GM23248 (cell line): Measurements from ENCODE around the gene XXYLT1. TPM values are rescaled to one million over a fixed set of nuclear protein-coding genes. Genes with fewer than 3 reads are reported as not detected.

Experiments used
- DNase-seq: peaks from one replicate; pipeline ENCODE4 v3.0.0-alpha.2; 2015
- H2AFZ ChIP-seq: fragments of 200-600 bp; sonication (generic); 2 replicates; pipeline ENCODE4 v1.6.1; 2016; ENCODE audit warnings: antibody characterized with exemption
- H3F3A ChIP-seq: fragments of 200-600 bp; sonication (generic); 2 replicates; pipeline ENCODE4 v1.6.1; 2016; ENCODE audit warnings: mild to moderate bottlenecking, antibody characterized with exemption, mixed run types; ENCODE audit not compliant: insufficient read depth
- H3K27ac ChIP-seq: fragments of 200-600 bp; sonication (generic); 2 replicates; pipeline ENCODE4 v1.5.1; 2016; ENCODE audit warnings: mild to moderate bottlenecking
- H3K27me3 ChIP-seq: fragments of 200-600 bp; sonication (generic); replicated peaks from 2 replicates; pipeline ENCODE4 v1.6.1; 2016; ENCODE audit warnings: mild to moderate bottlenecking; ENCODE audit not compliant: insufficient read depth
- H3K36me3 ChIP-seq: fragments of 200-600 bp; sonication (generic); 2 replicates; pipeline ENCODE4 v1.6.1; 2016; ENCODE audit warnings: low read depth, mild to moderate bottlenecking
- H3K4me1 ChIP-seq: fragments of 200-600 bp; sonication (generic); 2 replicates; pipeline ENCODE4 v1.6.1; 2016; ENCODE audit warnings: mild to moderate bottlenecking; ENCODE audit not compliant: insufficient read depth
- H3K4me2 ChIP-seq: fragments of 200-600 bp; sonication (generic); one replicate; pipeline ENCODE4 v1.6.1; 2016; ENCODE audit warnings: mild to moderate bottlenecking; ENCODE audit not compliant: unreplicated experiment
- H3K4me3 ChIP-seq: fragments of 200-600 bp; sonication (generic); 2 replicates; pipeline ENCODE4 v1.5.1; 2016; ENCODE audit warnings: mild to moderate bottlenecking
- H3K79me2 ChIP-seq: fragments of 200-600 bp; sonication (generic); 2 replicates; pipeline ENCODE4 v1.6.1; 2016; ENCODE audit warnings: mild to moderate bottlenecking; ENCODE audit not compliant: insufficient read depth
- H3K9ac ChIP-seq: fragments of 200-600 bp; sonication (generic); 2 replicates; pipeline ENCODE4 v1.6.1; 2016; ENCODE audit warnings: mild to moderate bottlenecking
- H3K9me2 ChIP-seq: fragments of 200-600 bp; sonication (generic); 2 replicates; pipeline ENCODE4 v1.6.1; 2016; ENCODE audit warnings: mixed run types, mild to moderate bottlenecking, moderate library complexity; ENCODE audit not compliant: insufficient read depth
- H3K9me3 ChIP-seq: fragments of 200-600 bp; sonication (generic); one replicate; pipeline ENCODE4 v1.6.1; 2017; ENCODE audit warnings: low read depth
- H4K20me1 ChIP-seq: fragments of 200-600 bp; sonication (generic); 2 replicates; pipeline ENCODE4 v1.6.0; 2016; ENCODE audit not compliant: insufficient read depth
- EZH2 ChIP-seq: fragments of 200-600 bp; sonication (generic); IDR thresholded peaks from 2 replicates; pipeline ENCODE4 v1.6.1; 2018; ENCODE audit warnings: antibody characterized with exemption, mild to moderate bottlenecking; ENCODE audit not compliant: insufficient read depth, poor library complexity, severe bottlenecking
- EZH2phosphoT487 ChIP-seq: fragments of 200-600 bp; sonication (generic); IDR thresholded peaks from 2 replicates; pipeline ENCODE4 v1.6.1; 2018; ENCODE audit warnings: antibody characterized with exemption, moderate library complexity, mild to moderate bottlenecking, low read depth; ENCODE audit not compliant: insufficient read depth
- WGBS, 2 experiments: methylation state at CpG; one replicate each; pipeline ENCODE4 v1.1.6; 2015 to 2017; ENCODE audit warnings: low lambda C conversion rate in 2 of 2, low coverage in 1 of 2; ENCODE audit errors: missing lambda C conversion rate in 2 of 2; 5-methylcytosine and 5-hydroxymethylcytosine counted together
- in situ Hi-C: fragments of 300-500 bp; cut with MboI; formaldehyde crosslinking; loops from 2 replicates; pipeline ENCODE4 v1.15.0; 2020
- polyA plus RNA-seq: library from polyadenylated mRNA; unstranded; fragments of >200 nt; fragmentation: Nextera tagmentation; extraction: Ambion mirVana; gene quantifications from 2 replicates; pipeline ENCODE4 v1.2.1, GENCODE V29; 2016
- total RNA-seq: library from RNA; depleted of rRNA; stranded (reverse); fragments of >200 nt; shearing (Covaris generic); gene quantifications from 2 replicates; pipeline ENCODE4 v1.2.3, GENCODE V29; 2014

The XXYLT1 gene
- total and polyA plus RNA-seq, 2 experiments from 2014 or later, result 22.8 to 44.7 TPM

DNA sequence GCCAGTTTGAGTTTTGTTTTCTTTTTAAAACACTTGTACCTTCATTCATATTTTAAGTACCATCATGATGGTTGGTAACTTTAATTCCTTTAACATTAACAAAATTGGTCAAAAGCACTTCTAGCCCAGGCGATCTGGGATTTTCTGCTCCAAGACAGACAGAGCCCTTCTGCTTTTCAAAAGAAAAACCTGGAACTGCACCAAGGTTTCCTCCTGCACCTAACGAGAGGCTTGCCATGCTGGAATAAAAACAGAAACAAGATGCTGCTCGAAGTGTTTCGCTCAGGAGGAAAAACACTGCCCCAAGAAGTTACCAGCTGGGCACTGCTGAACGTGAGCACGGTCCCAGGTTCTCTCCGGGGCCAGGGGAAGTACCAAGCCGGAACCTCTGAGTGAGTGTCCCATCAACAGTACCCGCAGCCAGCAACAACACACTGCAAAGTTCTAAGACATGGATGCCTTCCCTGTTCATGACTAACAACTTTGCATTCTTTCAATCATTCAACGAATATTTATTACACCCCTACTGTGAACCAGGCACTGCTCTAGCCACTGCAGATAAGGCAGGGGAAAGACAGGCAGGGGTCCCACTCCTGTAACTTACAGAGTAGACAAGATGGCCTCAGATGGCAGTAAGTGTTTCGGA lies 98.8 kb downstream of the XXYLT1 start:
- in situ Hi-C loops, result no loop called here

DNA sequence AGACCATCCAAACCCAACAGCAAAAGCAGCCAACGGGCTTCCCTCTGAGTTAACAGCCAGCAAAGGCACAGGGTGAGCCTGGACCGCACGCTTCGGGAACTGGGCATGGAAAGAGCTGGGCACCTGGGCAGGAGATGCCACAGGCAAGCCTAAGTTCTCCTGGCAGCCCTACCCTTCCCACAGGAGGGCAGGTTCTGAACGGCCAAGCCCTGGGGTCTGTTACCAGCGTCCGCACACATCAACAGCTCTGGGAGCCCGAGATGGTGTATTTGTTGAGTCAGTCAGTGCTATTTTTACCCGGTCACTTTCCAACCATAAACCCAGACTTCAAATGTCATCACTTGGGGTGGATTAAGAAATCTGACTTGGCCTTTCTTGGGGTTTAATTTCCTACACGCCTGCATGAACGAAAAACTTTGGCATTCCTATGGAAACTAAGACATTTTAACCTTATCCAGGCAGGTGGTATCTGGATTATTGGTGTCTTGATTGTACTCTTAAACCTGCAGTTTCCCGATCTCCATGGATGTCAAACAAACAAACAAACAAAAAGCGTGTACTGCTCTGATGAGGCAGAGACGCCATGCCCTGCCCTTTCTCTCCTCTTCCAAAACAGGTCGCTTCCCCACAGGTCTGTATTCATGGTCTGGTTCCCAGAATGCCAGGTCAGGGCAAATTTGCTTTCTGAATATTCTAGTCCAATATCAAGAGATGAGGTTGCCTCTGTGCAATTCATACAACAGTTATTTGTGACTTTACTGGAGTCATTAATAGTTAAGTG lies 99.7 kb downstream of the XXYLT1 start:
- no peaks in the 10 kb centered on the region for H3K27me3 ChIP-seq
- no peaks in the 10 kb centered on the region for H3K9me3 ChIP-seq
- WGBS, 2 experiments, result 89 to 92% methylated on average over 15 of the region's 15 CpGs
- H3K79me2 ChIP-seq, result no peaks in the 10 kb centered on the region
- H3K4me2 ChIP-seq, result no peak overlapping the region
- H3K27ac ChIP-seq, result no peak overlapping the region
- in situ Hi-C loops, result no loop called here
- no peak overlapping the region for H3K4me3 ChIP-seq
- no peak for TF ChIP-seq EZH2phosphoT487
- no peak for DNase-seq
- 0 out of 2 replicates have a peak, but pooled peaks cover 3% of the 10 kb centered on the region for H3F3A ChIP-seq
- H3K9me2 ChIP-seq, result no peaks in the 10 kb centered on the region
- H2AFZ ChIP-seq, result no peak overlapping the region
- peaks cover 8% of the 10 kb centered on the region; the same call in 1 of the 2 replicates for H3K4me1 ChIP-seq
- no peaks in the 10 kb centered on the region for H3K36me3 ChIP-seq
- no peaks in the 10 kb centered on the region for H4K20me1 ChIP-seq
- no peak overlapping the region for H3K9ac ChIP-seq

More for the DNA sequence above, 98.8 kb downstream of the XXYLT1 start:
- Histone ChIP-seq H3K4me1 (peaks cover 8% of the 10 kb centered on the region; the same call in 1 of the 2 replicates), H3K36me3 (no peaks in the 10 kb centered on the region), H3K4me3 (no peak overlapping the region), H3K4me2 (peak overlapping the region; percentile 73), H4K20me1 (no peaks in the 10 kb centered on the region), H3K79me2 (no peaks in the 10 kb centered on the region), H3K9me2 (no peaks in the 10 kb centered on the region), H2AFZ (peak overlapping the region; percentile 44; the same call in 1 of the 2 replicates), H3F3A (0 out of 2 replicates have a peak, but pooled peaks cover 3% of the 10 kb centered on the region), H3K9me3 (no peaks in the 10 kb centered on the region), H3K27me3 (no peaks in the 10 kb centered on the region), H3K27ac (no peak overlapping the region), H3K9ac (no peak overlapping the region)
- DNase-seq, result peak; percentile 68
- no peak for TF ChIP-seq EZH2phosphoT487
- no peak for TF ChIP-seq EZH2
- WGBS, 2 experiments, result 31 to 33% methylated on average over 11 of the region's 11 CpGs

DNA sequence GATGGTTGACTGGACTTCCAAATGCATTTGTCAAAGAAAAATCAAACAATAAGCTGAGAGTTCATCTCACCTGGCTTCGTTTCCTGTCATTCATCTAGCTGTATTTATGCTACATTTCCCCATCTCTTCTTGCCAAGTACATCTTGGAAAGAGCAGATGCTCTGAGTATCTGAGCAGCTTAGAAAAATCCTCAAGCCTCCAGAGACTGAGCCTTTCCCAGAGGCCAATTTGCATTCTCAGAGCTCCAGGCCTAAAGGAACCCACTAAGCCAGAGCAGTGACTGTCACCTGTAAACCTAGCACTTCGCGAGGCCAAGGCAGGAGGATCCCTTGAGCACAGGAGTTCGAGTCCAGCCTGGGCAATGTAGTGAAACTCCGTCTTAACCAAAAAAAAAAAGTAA lies 100.5 kb downstream of the XXYLT1 start:
- H4K20me1 ChIP-seq, result no peaks in the 10 kb centered on the region
- 93 to 97% methylated on average over 5 of the region's 5 CpGs for WGBS, 2 experiments
- no peak overlapping the region for H3K4me3 ChIP-seq
- H3F3A ChIP-seq, result 0 out of 2 replicates have a peak, but pooled peaks cover 3% of the 10 kb centered on the region
- no peak overlapping the region for H2AFZ ChIP-seq
- H3K36me3 ChIP-seq, result no peaks in the 10 kb centered on the region
- H3K4me1 ChIP-seq, result peaks cover 8% of the 10 kb centered on the region; the same call in 1 of the 2 replicates
- no peak for TF ChIP-seq EZH2phosphoT487
- TF ChIP-seq EZH2, result no peak
- H3K27me3 ChIP-seq, result no peaks in the 10 kb centered on the region
- in situ Hi-C loops, result no loop called here
- H3K4me2 ChIP-seq, result no peak overlapping the region
- no peaks in the 10 kb centered on the region for H3K9me2 ChIP-seq
- H3K9me3 ChIP-seq, result no peaks in the 10 kb centered on the region
- H3K27ac ChIP-seq, result no peak overlapping the region
- DNase-seq, result no peak
- no peaks in the 10 kb centered on the region for H3K79me2 ChIP-seq
- H3K9ac ChIP-seq, result no peak overlapping the region

DNA sequence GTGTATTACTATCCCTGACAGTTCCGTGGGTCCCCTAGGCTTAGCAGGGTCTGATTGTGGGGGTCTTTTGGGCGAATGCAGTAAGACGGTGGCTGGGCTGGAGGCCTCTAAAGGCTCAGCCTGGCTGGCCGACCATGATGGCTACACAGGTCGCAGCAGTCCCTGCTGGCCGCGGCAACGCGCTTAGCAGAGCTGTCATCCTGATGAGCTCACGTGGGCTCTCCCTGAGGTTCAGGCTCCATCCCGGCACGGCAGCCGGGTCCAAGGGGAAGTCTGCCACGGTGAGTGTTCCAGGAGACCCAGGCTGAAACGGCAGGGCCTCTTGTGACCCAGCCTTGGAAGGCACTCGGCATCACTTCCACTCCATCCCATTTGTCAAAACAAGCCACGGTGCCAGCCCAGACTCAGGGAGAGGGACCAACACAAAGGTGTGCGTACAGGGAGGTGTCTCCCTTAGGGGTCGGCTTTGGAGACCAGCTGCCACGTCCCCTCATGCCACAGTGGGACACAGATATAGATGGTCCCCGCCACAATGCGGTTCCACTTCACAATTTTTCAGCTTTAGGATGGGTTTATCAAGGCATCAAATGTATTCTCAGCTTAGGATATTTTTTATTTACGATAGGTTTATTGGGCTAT lies 101.8 kb downstream of the XXYLT1 start:
- WGBS, 2 experiments, result 91 to 92% methylated on average over 22 to 23 of the region's 23 CpGs
- Histone ChIP-seq H3K27me3 (no peaks in the 10 kb centered on the region), H2AFZ (no peak overlapping the region), H4K20me1 (no peaks in the 10 kb centered on the region), H3F3A (0 out of 2 replicates have a peak, but pooled peaks cover 3% of the 10 kb centered on the region), H3K9me2 (no peaks in the 10 kb centered on the region), H3K4me2 (no peak overlapping the region), H3K4me1 (peaks cover 8% of the 10 kb centered on the region; the same call in 1 of the 2 replicates), H3K79me2 (no peaks in the 10 kb centered on the region), H3K9ac (no peak overlapping the region), H3K36me3 (no peaks in the 10 kb centered on the region), H3K9me3 (no peaks in the 10 kb centered on the region), H3K4me3 (no peak overlapping the region), H3K27ac (no peak overlapping the region)
- in situ Hi-C loops, result no loop called here
- no peak for DNase-seq
- TF ChIP-seq EZH2 (no peak), EZH2phosphoT487 (no peak)
